K562 (cell line): ENCODE data around the gene DTNBP1. TPM values are rescaled to one million over a fixed set of nuclear protein-coding genes. Genes with fewer than 3 reads are reported as not detected.

Experiments used
- AFF1 ChIP-seq, 2 experiments: fragments of 450-650 bp; IDR thresholded peaks; 2 replicates each; pipeline ENCODE4 v1.6.1; 2018; ENCODE audit warnings: mild to moderate bottlenecking in 2 of 2, low read depth in 1 of 2; ENCODE audit not compliant: partially characterized antibody in 2 of 2
- CBFA2T3 ChIP-seq: fragments of 450-650 bp; IDR thresholded peaks from 2 replicates; pipeline ENCODE4 v1.6.1; 2017
- CHAMP1 ChIP-seq: fragments of 450-650 bp; IDR thresholded peaks from 2 replicates; pipeline ENCODE4 v1.6.1; 2016; ENCODE audit warnings: mild to moderate bottlenecking
- CTBP1 ChIP-seq: fragments of 450-650 bp; IDR thresholded peaks from 2 replicates; pipeline ENCODE4 v1.6.1; 2016; ENCODE audit warnings: borderline replicate concordance
- ETS2 ChIP-seq: IDR thresholded peaks from 2 replicates; pipeline ENCODE4 v1.6.1; 2016; ENCODE audit warnings: borderline replicate concordance, missing genetic modification characterization, mild to moderate bottlenecking, moderate library complexity, missing compliant biosample characterization; ENCODE audit not compliant: poor library complexity, severe bottlenecking
- JUND ChIP-seq, 2 experiments: IDR thresholded peaks; 2 replicates in 1 of 2; 3 replicates in 1 of 2; pipeline ENCODE4 v1.6.1; 2011; ENCODE audit warnings: borderline replicate concordance in 2 of 2, low read depth in 2 of 2, low read length in 2 of 2, improper control_type of control experiment in 1 of 2, missing biosample characterization in 1 of 2, missing genetic modification characterization in 1 of 2, missing genetic modification reagents in 1 of 2
- RAD21 ChIP-seq, 2 experiments: fragments of 250-450 bp in 1 of 2; fragments of 450-650 bp in 1 of 2; sonication (Bioruptor Pico) in 1 of 2; formaldehyde crosslinking in 1 of 2; IDR thresholded peaks in 1 of 2; conservative IDR thresholded peaks in 1 of 2; 2 replicates each; pipeline versions ENCODE4 v1.4.0 to v1.8.0; 2020 to 2022; ENCODE audit warnings: mild to moderate bottlenecking in 2 of 2, moderate library complexity in 1 of 2
- RAD51 ChIP-seq: fragments of 450-650 bp; IDR thresholded peaks from 2 replicates; pipeline ENCODE4 v1.7.1; 2016; ENCODE audit warnings: low read depth, mild to moderate bottlenecking, borderline replicate concordance
- RBM34 ChIP-seq: fragments of 200-400 bp; formaldehyde crosslinking; IDR thresholded peaks from 2 replicates; pipeline ENCODE4 v1.6.1; 2018; ENCODE audit warnings: low read length, borderline replicate concordance; ENCODE audit not compliant: insufficient read depth
- RNF2 ChIP-seq: sonication (generic); IDR thresholded peaks from 2 replicates; pipeline ENCODE4 v1.6.1; 2016
- UBTF ChIP-seq, 2 experiments: IDR thresholded peaks; 2 replicates each; pipeline ENCODE4 v1.6.1; 2012; ENCODE audit warnings: improper control_type of control experiment in 2 of 2, low read depth in 2 of 2, low read length in 2 of 2, borderline replicate concordance in 1 of 2
- ZNF121 ChIP-seq: sonication (generic); formaldehyde crosslinking; conservative IDR thresholded peaks from 2 replicates; pipeline ENCODE4 v1.8.0; 2022; ENCODE audit warnings: missing genetic modification reagents
- ZNF184 ChIP-seq: sonication (generic); formaldehyde crosslinking; IDR thresholded peaks from 2 replicates; pipeline ENCODE4 v1.5.0; 2020; ENCODE audit warnings: missing genetic modification reagents
- ZNF316 ChIP-seq: fragments of 450-650 bp; IDR thresholded peaks from 2 replicates; pipeline ENCODE4 v1.6.1; 2016
- ZNF324 ChIP-seq: fragments of 250-450 bp; sonication (Bioruptor Pico); IDR thresholded peaks from 2 replicates; pipeline ENCODE4 v1.4.0; 2020; ENCODE audit warnings: mild to moderate bottlenecking
- ZNF668 ChIP-seq: fragments of 250-450 bp; sonication (Bioruptor Pico); IDR thresholded peaks from 2 replicates; pipeline ENCODE4 v1.8.0; 2022; ENCODE audit warnings: mild to moderate bottlenecking, inconsistent platforms
- polyA plus RNA-seq, 8 experiments: library from polyadenylated mRNA; depleted of rRNA in 4 of 8; stranded (reverse) in 5 of 8; unstranded in 3 of 8; fragments of >200 nt; fragmentation: Nextera tagmentation in 2 of 8; fragmentation: Illumina TruSeq in 1 of 8; extraction: Ambion mirVana in 2 of 8; extraction: Trizol in 1 of 8; gene quantifications; 2 replicates each; pipeline versions ENCODE4 v1.2.1 to v1.2.3, GENCODE V29; 2011 to 2014; ENCODE audit warnings: inconsistent platforms in 1 of 8, missing spikeins in 1 of 8
- total RNA-seq, 7 experiments: library from RNA; depleted of rRNA in 6 of 7; stranded (reverse); fragments of >200 nt in 6 of 7; fragmentation: Illumina TruSeq in 2 of 7; extraction: Trizol in 2 of 7; gene quantifications; 2 replicates each; pipeline versions ENCODE4 v1.2.1 to v1.2.3, GENCODE V29; 2011 to 2021; ENCODE audit warnings: low replicate concordance in 1 of 7
- TF ChIP-seq, protein P1 (sequence below): fragments of 250-450 bp; sonication (Bioruptor Pico); IDR thresholded peaks from 2 replicates; pipeline ENCODE4 v1.6.1; 2021; ENCODE audit warnings: mild to moderate bottlenecking

Gene DTNBP1
- total and polyA plus RNA-seq, 9 of the 15 experiments (the other 6 are each of a cell fraction or from before 2014, with no cell fraction given), result 16.7 to 54.5 (median 21.4) TPM

DNA sequence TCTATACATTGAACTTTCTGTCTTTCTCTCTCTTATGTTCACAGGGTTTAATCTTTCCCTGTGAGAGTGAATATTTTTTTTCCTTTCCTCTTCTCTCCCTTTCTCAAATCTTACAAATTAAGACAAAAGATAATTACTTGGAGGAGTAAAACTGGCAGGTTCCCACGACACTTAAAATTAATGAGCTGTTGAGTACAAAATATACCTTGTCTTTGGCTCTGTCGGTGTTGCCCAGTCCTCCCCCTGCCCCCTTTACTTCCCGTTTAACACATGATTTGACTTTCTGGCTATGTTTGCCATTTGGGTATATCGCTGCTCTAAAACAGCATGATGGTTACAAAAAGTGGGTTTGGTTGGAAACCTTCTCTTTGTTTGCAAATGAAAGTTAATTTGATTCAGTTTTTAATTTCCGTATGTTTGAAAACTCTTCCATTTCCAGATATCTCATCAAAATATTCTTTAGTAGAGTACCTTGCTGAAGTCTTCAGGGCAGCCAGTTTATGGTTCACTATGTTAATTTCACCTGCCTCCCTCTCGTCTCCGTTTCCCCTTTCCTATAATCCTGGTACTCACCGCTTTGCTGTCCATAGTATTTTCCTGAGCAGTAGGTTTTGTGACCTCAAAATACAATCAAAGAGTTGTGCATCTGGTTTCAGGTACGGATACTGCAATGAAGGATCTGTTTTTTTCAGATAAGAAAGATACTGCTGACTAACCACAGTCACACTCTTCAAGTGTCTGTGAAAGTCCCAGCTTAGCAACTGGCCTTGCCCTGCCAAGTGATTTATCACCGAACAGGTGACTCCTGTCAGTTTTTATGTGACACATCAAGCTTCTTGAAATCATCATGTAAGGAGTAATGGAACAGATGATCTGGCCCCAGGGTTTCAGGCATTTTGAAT, 181.2 kb downstream of the DTNBP1 start (continued):
- TF ChIP-seq CHAMP1 (no peak), RAD51 (peak; percentile 63; the same call in 1 of the 2 replicates), ZNF184 (no peak), ZNF316 (peak; percentile 87), ZNF121 (CRISPR knock-in tag) (no peak), UBTF (IDR thresholded peaks at IDR 0.05; ENCODE audit: borderline replicate concordance in 1 of 2, low read depth in 2 of 2, low read length in 2 of 2) (no peak), ZNF668 (CRISPR knock-in tag) (no peak; the same call in 1 of the 2 replicates), ZNF324 (CRISPR knock-in tag) (no peak), ETS2 (no peak), RBM34 (no peak), AFF1 (IDR thresholded peaks at IDR 0.05; ENCODE audit: low read depth in 1 of 2, partially characterized antibody in 2 of 2) (peak in 1 of 2 experiments; percentile 21), CTBP1 (peak; percentile 99), JUND (IDR thresholded peaks at IDR 0.05; ENCODE audit: borderline replicate concordance, low read depth, low read length) (peak; percentile 85), JUND (tag; IDR thresholded peaks at IDR 0.05; ENCODE audit: borderline replicate concordance, low read depth, low read length) (peak; percentile 86; the same call in 2 of the 3 replicates), CBFA2T3 (peak; percentile 96), RAD21 (CRISPR knock-in tag; conservative IDR thresholded peaks at IDR 0.05 in 1 of 2, IDR thresholded peaks at IDR 0.05 in 1 of 2) (no peak; a peak in 1 of 4 replicates), RNF2 (peak; percentile 65)
- TF ChIP-seq, protein P1, sequence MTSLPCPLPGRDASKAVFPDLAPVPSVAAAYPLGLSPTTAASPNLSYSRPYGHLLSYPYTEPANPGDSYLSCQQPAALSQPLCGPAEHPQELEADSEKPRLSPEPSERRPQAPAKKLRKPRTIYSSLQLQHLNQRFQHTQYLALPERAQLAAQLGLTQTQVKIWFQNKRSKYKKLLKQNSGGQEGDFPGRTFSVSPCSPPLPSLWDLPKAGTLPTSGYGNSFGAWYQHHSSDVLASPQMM (CRISPR knock-in tag), result no peak
